Measurements from ENCODE around the gene NFKB1.

NFKB1 gene

DNA sequence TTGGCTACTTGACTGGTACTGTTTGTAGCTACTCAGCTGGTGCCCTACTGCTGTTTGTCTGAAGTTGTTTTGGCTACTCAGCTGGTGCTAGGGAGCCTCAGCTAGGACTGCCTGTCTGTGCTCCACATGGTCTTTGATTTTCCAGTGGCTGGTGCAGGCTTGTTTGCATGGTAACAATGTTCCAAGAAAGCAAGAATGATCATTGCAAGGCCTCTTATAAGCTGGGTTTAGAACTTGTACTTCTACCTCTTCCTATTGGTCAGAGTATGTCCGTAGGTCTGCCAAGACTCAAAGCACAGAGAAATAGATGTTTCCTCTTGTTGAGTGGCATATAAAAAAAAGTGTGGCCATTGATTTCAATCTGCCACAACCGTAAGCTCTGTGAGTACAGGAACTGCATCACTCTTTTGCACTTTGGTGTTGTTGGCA, 17.6 kb downstream of the NFKB1 start:
- no peak overlapping the region for H3K27ac ChIP-seq
- H3K9me3 ChIP-seq: no peaks in the 10 kb centered on the region
- TF ChIP-seq, protein P1, sequence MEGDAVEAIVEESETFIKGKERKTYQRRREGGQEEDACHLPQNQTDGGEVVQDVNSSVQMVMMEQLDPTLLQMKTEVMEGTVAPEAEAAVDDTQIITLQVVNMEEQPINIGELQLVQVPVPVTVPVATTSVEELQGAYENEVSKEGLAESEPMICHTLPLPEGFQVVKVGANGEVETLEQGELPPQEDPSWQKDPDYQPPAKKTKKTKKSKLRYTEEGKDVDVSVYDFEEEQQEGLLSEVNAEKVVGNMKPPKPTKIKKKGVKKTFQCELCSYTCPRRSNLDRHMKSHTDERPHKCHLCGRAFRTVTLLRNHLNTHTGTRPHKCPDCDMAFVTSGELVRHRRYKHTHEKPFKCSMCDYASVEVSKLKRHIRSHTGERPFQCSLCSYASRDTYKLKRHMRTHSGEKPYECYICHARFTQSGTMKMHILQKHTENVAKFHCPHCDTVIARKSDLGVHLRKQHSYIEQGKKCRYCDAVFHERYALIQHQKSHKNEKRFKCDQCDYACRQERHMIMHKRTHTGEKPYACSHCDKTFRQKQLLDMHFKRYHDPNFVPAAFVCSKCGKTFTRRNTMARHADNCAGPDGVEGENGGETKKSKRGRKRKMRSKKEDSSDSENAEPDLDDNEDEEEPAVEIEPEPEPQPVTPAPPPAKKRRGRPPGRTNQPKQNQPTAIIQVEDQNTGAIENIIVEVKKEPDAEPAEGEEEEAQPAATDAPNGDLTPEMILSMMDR (IDR thresholded peaks at IDR 0.05): no peak
- no peaks in the 10 kb centered on the region for H3K27me3 ChIP-seq
- no peak for DNase-seq
- peaks cover 0 to 27% (median 1%) of the 10 kb centered on the region in 4 donors for H3K4me1 ChIP-seq
- no peaks in the 10 kb centered on the region for H3K36me3 ChIP-seq
- H3K4me3 ChIP-seq: no peak overlapping the region
- intact Hi-C loops (cut with DNase I; ENCODE audit: low total_unique reads): no loop called here

DNA sequence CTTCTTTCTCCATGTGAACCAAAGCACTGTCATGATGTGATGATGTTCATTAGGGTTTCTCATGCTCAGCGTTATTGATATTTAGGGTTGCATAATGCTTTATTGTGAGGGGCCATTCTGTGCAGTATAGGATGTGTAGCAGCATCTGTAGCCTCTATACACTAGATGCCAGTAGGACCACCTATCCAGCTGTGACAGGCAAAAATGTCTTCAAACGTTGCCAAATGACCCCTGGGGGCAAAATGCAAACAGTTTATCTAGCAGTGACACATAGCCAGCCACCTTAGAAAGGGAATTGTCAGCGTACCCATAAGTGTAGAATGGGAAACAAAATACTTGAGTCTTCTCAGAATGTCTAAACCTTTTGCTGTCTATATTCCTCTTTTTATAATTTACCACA, 18.8 kb downstream of the NFKB1 start:
- Histone ChIP-seq H3K4me3 (no peak overlapping the region), H3K27me3 (no peaks in the 10 kb centered on the region), H3K27ac (no peak overlapping the region), H3K9me3 (no peaks in the 10 kb centered on the region), H3K36me3 (no peaks in the 10 kb centered on the region), H3K4me1 (peaks cover 0 to 27% (median 1%) of the 10 kb centered on the region in 4 donors)
- DNase-seq: no peak
- TF ChIP-seq, protein P1 (IDR thresholded peaks at IDR 0.05): no peak
- intact Hi-C loops (cut with DNase I; ENCODE audit: low total_unique reads): no loop called here

DNA sequence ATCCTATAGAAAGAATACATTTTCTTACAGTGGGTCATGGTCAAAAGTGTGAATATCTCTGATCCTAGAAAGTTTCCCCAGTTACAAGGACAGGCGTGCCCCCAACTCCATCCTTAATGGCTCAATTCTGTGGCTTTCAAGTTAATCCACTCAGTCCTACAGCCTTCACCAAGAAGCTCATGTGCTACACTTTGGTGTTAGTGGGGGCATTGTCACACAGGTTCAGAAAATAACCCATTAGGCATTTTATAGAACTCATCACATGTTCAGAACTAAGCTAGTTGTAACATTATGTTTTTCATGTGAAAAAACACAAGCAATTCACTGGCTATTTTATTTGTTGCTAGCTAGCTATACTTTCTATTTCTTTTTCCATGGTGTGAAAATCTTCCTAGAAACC, 20.4 kb downstream of the NFKB1 start:
- H3K27ac ChIP-seq: no peak overlapping the region
- H3K4me1 ChIP-seq: peaks cover 0 to 27% (median 1%) of the 10 kb centered on the region in 4 donors
- TF ChIP-seq, protein P1 (IDR thresholded peaks at IDR 0.05): no peak
- intact Hi-C loops (cut with DNase I; ENCODE audit: low total_unique reads): no loop called here
- no peaks in the 10 kb centered on the region for H3K27me3 ChIP-seq
- no peaks in the 10 kb centered on the region for H3K36me3 ChIP-seq
- H3K4me3 ChIP-seq: no peak overlapping the region
- no peak for DNase-seq
- no peaks in the 10 kb centered on the region for H3K9me3 ChIP-seq

DNA sequence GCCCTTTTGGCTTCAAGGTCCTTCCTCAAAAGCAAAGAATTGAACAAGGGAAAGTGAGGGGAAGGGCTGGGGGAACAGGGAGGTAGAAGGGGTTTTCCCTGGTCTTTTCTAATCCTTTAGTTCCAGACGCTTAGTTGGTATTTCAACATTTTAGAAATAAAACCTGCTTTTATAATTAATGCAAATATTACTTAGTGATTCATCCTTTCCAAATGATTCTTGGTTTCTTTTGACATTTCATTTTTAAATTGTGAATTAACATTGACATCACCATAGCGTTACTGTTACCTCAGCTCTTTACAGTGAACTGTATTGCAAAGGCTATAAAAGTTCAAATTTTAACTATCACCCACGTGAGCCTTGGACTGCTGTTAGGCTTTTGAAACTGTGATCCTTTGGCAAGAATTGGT, 20.9 kb downstream of the NFKB1 start:
- Histone ChIP-seq H3K4me3 (no peak overlapping the region), H3K9me3 (no peaks in the 10 kb centered on the region), H3K4me1 (peaks cover 0 to 27% (median 1%) of the 10 kb centered on the region in 4 donors), H3K36me3 (no peaks in the 10 kb centered on the region), H3K27me3 (no peaks in the 10 kb centered on the region), H3K27ac (no peak overlapping the region)
- no peak for DNase-seq
- TF ChIP-seq, protein P1 (IDR thresholded peaks at IDR 0.05): no peak
- intact Hi-C loops (cut with DNase I; ENCODE audit: low total_unique reads): no loop called here

DNA sequence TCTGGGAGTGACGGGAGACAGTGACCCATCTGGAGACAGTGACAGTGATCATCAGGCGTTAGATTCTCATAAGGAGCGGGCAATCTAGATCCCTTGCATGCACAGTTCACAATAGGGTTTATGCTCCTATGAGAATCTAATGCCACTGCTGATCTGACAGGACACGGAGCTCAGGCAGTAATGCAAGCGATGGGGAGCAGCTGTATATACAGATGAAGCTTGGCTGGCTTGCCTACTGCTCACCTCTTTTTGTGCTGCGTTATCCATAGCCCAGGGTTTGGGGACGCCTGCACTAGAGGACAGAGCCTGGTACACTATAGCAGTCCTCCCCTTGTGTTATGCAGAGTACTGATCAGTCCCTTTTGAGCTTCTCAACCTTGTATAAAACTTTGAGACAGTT, 23.5 kb downstream of the NFKB1 start:
- no peaks in the 10 kb centered on the region for H3K9me3 ChIP-seq
- no peaks in the 10 kb centered on the region for H3K36me3 ChIP-seq
- no peaks in the 10 kb centered on the region for H3K27me3 ChIP-seq
- TF ChIP-seq, protein P1 (IDR thresholded peaks at IDR 0.05): no peak
- peaks cover 0 to 11% (median 1%) of the 10 kb centered on the region in 4 donors for H3K4me1 ChIP-seq
- H3K4me3 ChIP-seq: no peak overlapping the region
- DNase-seq: no peak
- no peak overlapping the region for H3K27ac ChIP-seq
- intact Hi-C loops (cut with DNase I; ENCODE audit: low total_unique reads): no loop called here

DNA sequence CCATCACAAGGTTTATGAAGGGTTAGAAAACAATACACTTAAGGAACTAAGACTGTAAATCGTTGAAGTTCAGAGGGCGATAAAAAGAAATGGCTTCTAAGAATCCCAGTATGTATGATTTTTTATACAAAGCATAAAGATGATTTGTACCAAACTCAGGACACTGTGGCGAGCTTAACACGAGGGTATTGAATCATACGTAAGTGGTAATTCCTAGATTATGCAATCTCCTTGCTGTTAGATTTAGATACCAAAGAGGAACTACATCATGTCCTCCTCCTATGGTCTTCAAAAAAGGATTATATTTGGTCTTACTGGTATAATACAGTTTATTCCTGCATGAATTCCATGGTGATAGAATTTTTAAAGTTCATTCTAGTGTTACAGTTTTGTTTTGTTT, 23.9 kb downstream of the NFKB1 start:
- Histone ChIP-seq H3K36me3 (peaks cover 0 to 2% (median 0%) of the 10 kb centered on the region in 3 donors), H3K4me1 (peaks cover 0 to 8% (median 1%) of the 10 kb centered on the region in 4 donors), H3K27me3 (no peaks in the 10 kb centered on the region), H3K9me3 (no peaks in the 10 kb centered on the region), H3K27ac (no peak overlapping the region), H3K4me3 (no peak overlapping the region)
- DNase-seq: no peak
- TF ChIP-seq, protein P1 (IDR thresholded peaks at IDR 0.05): no peak
- intact Hi-C loops (cut with DNase I; ENCODE audit: low total_unique reads): no loop called here

All from tibial artery (tissue), 4 donors.